ENCODE data around the gene LRMDA. TPM values are rescaled to one million over a fixed set of nuclear protein-coding genes. Genes with fewer than 3 reads are reported as not detected.
"Not testable (repeated sequence)": the region's sequence is repeated elsewhere in the genome, so short reads cannot be mapped to it uniquely, and the experiment has no call there.

Gene LRMDA
- total RNA-seq, 1 experiment from 2014 or later, result not detected

GRCh38 chr10:76504823-76505222 is 1073.4 kb downstream of the LRMDA start:
- H3K9me3 ChIP-seq (ENCODE audit: low read length), result no peaks in the 10 kb centered on the region
- H2AFZ ChIP-seq (ENCODE audit: low read length), result no peak overlapping the region
- no peaks in the 10 kb centered on the region for H3K36me3 ChIP-seq (ENCODE audit: insufficient read depth, low read length)
- no peaks in the 10 kb centered on the region for H3K4me1 ChIP-seq (ENCODE audit: low read length)
- H3K79me2 ChIP-seq (ENCODE audit: low read length), result no peaks in the 10 kb centered on the region
- no peak overlapping the region for H3K27ac ChIP-seq (ENCODE audit: low read length)
- no peak overlapping the region for H3K9ac ChIP-seq (ENCODE audit: low read length)
- H3K4me2 ChIP-seq (ENCODE audit: low read depth, low read length, poor library complexity, severe bottlenecking), result no peak overlapping the region
- no peak for DNase-seq
- no peaks in the 10 kb centered on the region for H3K9me2 ChIP-seq (replicated peaks; ENCODE audit: insufficient read depth, low read length)
- H3K4me3 ChIP-seq (ENCODE audit: low read length), result no peak overlapping the region
- no peaks in the 10 kb centered on the region for H3K27me3 ChIP-seq (ENCODE audit: low read length)
- no peaks in the 10 kb centered on the region for H4K20me1 ChIP-seq (ENCODE audit: insufficient read depth, low read depth, low read length)

DNA sequence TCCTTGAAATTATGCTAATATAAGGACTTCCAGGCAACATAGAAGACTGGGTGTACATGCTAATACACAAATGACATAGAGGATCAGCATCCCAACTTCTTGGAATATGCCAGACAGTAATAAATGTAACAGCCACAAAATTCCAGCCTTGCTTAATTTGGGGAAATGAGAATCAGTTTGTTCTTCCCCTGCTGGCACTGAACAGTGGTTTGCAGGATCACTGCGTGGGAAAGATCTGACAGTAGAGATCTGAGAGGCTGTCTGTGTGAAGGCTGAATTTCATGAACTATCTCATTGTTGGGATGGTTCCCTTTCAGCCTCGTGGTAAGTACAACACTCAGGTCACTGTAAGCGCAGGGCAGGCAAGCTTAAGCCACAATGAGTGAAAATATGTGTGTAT is 1078.0 kb downstream of the LRMDA start:
- Histone ChIP-seq H3K27me3 (ENCODE audit: low read length) (no peaks in the 10 kb centered on the region), H4K20me1 (ENCODE audit: insufficient read depth, low read depth, low read length) (no peaks in the 10 kb centered on the region), H3K27ac (ENCODE audit: low read length) (no peak overlapping the region), H3K79me2 (ENCODE audit: low read length) (no peaks in the 10 kb centered on the region), H3K9me3 (ENCODE audit: low read length) (no peaks in the 10 kb centered on the region), H3K4me3 (ENCODE audit: low read length) (no peak overlapping the region), H2AFZ (ENCODE audit: low read length) (no peak overlapping the region), H3K36me3 (ENCODE audit: insufficient read depth, low read length) (no peaks in the 10 kb centered on the region), H3K9me2 (replicated peaks; ENCODE audit: insufficient read depth, low read length) (no peaks in the 10 kb centered on the region), H3K9ac (ENCODE audit: low read length) (no peak overlapping the region), H3K4me1 (ENCODE audit: low read length) (no peaks in the 10 kb centered on the region), H3K4me2 (ENCODE audit: low read depth, low read length, poor library complexity, severe bottlenecking) (no peak overlapping the region)
- DNase-seq, result no peak

- H3K79me2 ChIP-seq (ENCODE audit: low read length), result no peaks in the 10 kb centered on the region
- H3K4me2 ChIP-seq (ENCODE audit: low read depth, low read length, poor library complexity, severe bottlenecking), result no peak overlapping the region
- no peak overlapping the region for H3K9ac ChIP-seq (ENCODE audit: low read length)
- no peak for DNase-seq
- H3K36me3 ChIP-seq (ENCODE audit: insufficient read depth, low read length), result no peaks in the 10 kb centered on the region
- H3K27ac ChIP-seq (ENCODE audit: low read length), result no peak overlapping the region
- no peaks in the 10 kb centered on the region for H3K4me1 ChIP-seq (ENCODE audit: low read length)
- H3K4me3 ChIP-seq (ENCODE audit: low read length), result no peak overlapping the region
- no peaks in the 10 kb centered on the region for H4K20me1 ChIP-seq (ENCODE audit: insufficient read depth, low read depth, low read length)
- no peaks in the 10 kb centered on the region for H3K27me3 ChIP-seq (ENCODE audit: low read length)
- H2AFZ ChIP-seq (ENCODE audit: low read length), result no peak overlapping the region
- H3K9me3 ChIP-seq (ENCODE audit: low read length), result no peaks in the 10 kb centered on the region
- no peaks in the 10 kb centered on the region for H3K9me2 ChIP-seq (replicated peaks; ENCODE audit: insufficient read depth, low read length)
Measured at GRCh38 chr10:76514321-76514720, 1082.9 kb downstream of the LRMDA start.

DNA sequence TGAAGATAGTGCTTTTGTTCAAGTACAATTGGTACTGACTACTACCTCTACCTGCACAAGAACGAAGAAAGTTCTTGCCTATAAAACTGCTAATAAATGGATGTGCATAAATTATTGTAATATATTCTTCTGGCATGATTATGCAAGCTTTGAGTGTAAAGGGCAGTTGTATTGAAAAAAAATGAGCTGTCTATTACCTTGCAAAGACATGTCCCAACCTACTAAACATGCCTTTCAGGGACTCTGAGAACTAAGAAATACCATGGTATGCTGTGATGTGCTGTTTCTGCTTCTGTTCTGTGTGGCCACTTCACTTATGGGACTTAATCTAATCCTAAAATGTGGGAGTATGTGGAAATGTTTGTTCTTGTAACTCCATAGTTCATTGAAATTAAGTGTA is 1083.4 kb downstream of the LRMDA start:
- Histone ChIP-seq H3K9me2 (replicated peaks; ENCODE audit: insufficient read depth, low read length) (no peaks in the 10 kb centered on the region), H3K36me3 (ENCODE audit: insufficient read depth, low read length) (no peaks in the 10 kb centered on the region), H3K4me2 (ENCODE audit: low read depth, low read length, poor library complexity, severe bottlenecking) (no peak overlapping the region), H2AFZ (ENCODE audit: low read length) (no peak overlapping the region), H3K9ac (ENCODE audit: low read length) (no peak overlapping the region), H3K9me3 (ENCODE audit: low read length) (no peaks in the 10 kb centered on the region), H3K79me2 (ENCODE audit: low read length) (no peaks in the 10 kb centered on the region), H3K4me3 (ENCODE audit: low read length) (no peak overlapping the region), H3K27ac (ENCODE audit: low read length) (no peak overlapping the region), H3K27me3 (ENCODE audit: low read length) (no peaks in the 10 kb centered on the region), H3K4me1 (ENCODE audit: low read length) (no peaks in the 10 kb centered on the region), H4K20me1 (ENCODE audit: insufficient read depth, low read depth, low read length) (no peaks in the 10 kb centered on the region)
- DNase-seq, result no peak

- no peak for DNase-seq
- Histone ChIP-seq H3K27me3 (ENCODE audit: low read length) (no peaks in the 10 kb centered on the region), H3K4me1 (ENCODE audit: low read length) (no peaks in the 10 kb centered on the region), H3K79me2 (ENCODE audit: low read length) (no peaks in the 10 kb centered on the region), H3K9me3 (ENCODE audit: low read length) (no peaks in the 10 kb centered on the region), H3K4me3 (ENCODE audit: low read length) (no peak overlapping the region), H3K9me2 (replicated peaks; ENCODE audit: insufficient read depth, low read length) (0 out of 2 replicates have a peak, but pooled peaks cover 6% of the 10 kb centered on the region), H3K4me2 (ENCODE audit: low read depth, low read length, poor library complexity, severe bottlenecking) (no peak overlapping the region), H3K36me3 (ENCODE audit: insufficient read depth, low read length) (no peaks in the 10 kb centered on the region), H3K27ac (ENCODE audit: low read length) (no peak overlapping the region), H4K20me1 (ENCODE audit: insufficient read depth, low read depth, low read length) (no peaks in the 10 kb centered on the region), H2AFZ (ENCODE audit: low read length) (no peak overlapping the region), H3K9ac (ENCODE audit: low read length) (no peak overlapping the region)
Measured at GRCh38 chr10:76522547-76522946, 1091.1 kb downstream of the LRMDA start.

GRCh38 chr10:76523246-76523645 is 1091.8 kb downstream of the LRMDA start:
- 0 out of 2 replicates have a peak, but pooled peaks cover 6% of the 10 kb centered on the region for H3K9me2 ChIP-seq (replicated peaks; ENCODE audit: insufficient read depth, low read length)
- H3K4me3 ChIP-seq (ENCODE audit: low read length), result no peak overlapping the region
- H3K36me3 ChIP-seq (ENCODE audit: insufficient read depth, low read length), result no peaks in the 10 kb centered on the region
- H3K4me2 ChIP-seq (ENCODE audit: low read depth, low read length, poor library complexity, severe bottlenecking), result no peak overlapping the region
- no peak overlapping the region for H2AFZ ChIP-seq (ENCODE audit: low read length)
- H3K9me3 ChIP-seq (ENCODE audit: low read length), result no peaks in the 10 kb centered on the region
- no peak overlapping the region for H3K27ac ChIP-seq (ENCODE audit: low read length)
- no peaks in the 10 kb centered on the region for H3K79me2 ChIP-seq (ENCODE audit: low read length)
- DNase-seq, result no peak
- H4K20me1 ChIP-seq (ENCODE audit: insufficient read depth, low read depth, low read length), result no peaks in the 10 kb centered on the region
- no peak overlapping the region for H3K9ac ChIP-seq (ENCODE audit: low read length)
- no peaks in the 10 kb centered on the region for H3K27me3 ChIP-seq (ENCODE audit: low read length)
- H3K4me1 ChIP-seq (ENCODE audit: low read length), result no peaks in the 10 kb centered on the region

- H2AFZ ChIP-seq (ENCODE audit: low read length), result no peak overlapping the region
- H3K9me3 ChIP-seq (ENCODE audit: low read length), result no peaks in the 10 kb centered on the region
- H3K4me3 ChIP-seq (ENCODE audit: low read length), result no peak overlapping the region
- no peaks in the 10 kb centered on the region for H3K36me3 ChIP-seq (ENCODE audit: insufficient read depth, low read length)
- no peaks in the 10 kb centered on the region for H4K20me1 ChIP-seq (ENCODE audit: insufficient read depth, low read depth, low read length)
- H3K9me2 ChIP-seq (replicated peaks; ENCODE audit: insufficient read depth, low read length), result 0 out of 2 replicates have a peak, but pooled peaks cover 6% of the 10 kb centered on the region
- H3K27me3 ChIP-seq (ENCODE audit: low read length), result no peaks in the 10 kb centered on the region
- DNase-seq, result no peak
- H3K27ac ChIP-seq (ENCODE audit: low read length), result no peak overlapping the region
- H3K9ac ChIP-seq (ENCODE audit: low read length), result no peak overlapping the region
- no peaks in the 10 kb centered on the region for H3K79me2 ChIP-seq (ENCODE audit: low read length)
- H3K4me1 ChIP-seq (ENCODE audit: low read length), result no peaks in the 10 kb centered on the region
- no peak overlapping the region for H3K4me2 ChIP-seq (ENCODE audit: low read depth, low read length, poor library complexity, severe bottlenecking)
Measured at GRCh38 chr10:76523791-76524351, 1092.4 kb downstream of the LRMDA start.

GRCh38 chr10:76526833-76527232 is 1095.4 kb downstream of the LRMDA start:
- H3K27me3 ChIP-seq (ENCODE audit: low read length); H3K79me2 ChIP-seq (ENCODE audit: low read length); H3K4me1 ChIP-seq (ENCODE audit: low read length); H3K9me2 ChIP-seq (replicated peaks; ENCODE audit: insufficient read depth, low read length); H3K27ac ChIP-seq (ENCODE audit: low read length); H3K4me3 ChIP-seq (ENCODE audit: low read length); H3K9ac ChIP-seq (ENCODE audit: low read length); H2AFZ ChIP-seq (ENCODE audit: low read length); H3K4me2 ChIP-seq (ENCODE audit: low read depth, low read length, poor library complexity, severe bottlenecking); H4K20me1 ChIP-seq (ENCODE audit: insufficient read depth, low read depth, low read length); H3K36me3 ChIP-seq (ENCODE audit: insufficient read depth, low read length); DNase-seq; H3K9me3 ChIP-seq (ENCODE audit: low read length): not testable (repeated sequence)

- H2AFZ ChIP-seq (ENCODE audit: low read length), result no peak overlapping the region
- no peak for DNase-seq
- H3K9me2 ChIP-seq (replicated peaks; ENCODE audit: insufficient read depth, low read length), result no peaks in the 10 kb centered on the region
- no peaks in the 10 kb centered on the region for H4K20me1 ChIP-seq (ENCODE audit: insufficient read depth, low read depth, low read length)
- no peaks in the 10 kb centered on the region for H3K79me2 ChIP-seq (ENCODE audit: low read length)
- H3K36me3 ChIP-seq (ENCODE audit: insufficient read depth, low read length), result no peaks in the 10 kb centered on the region
- H3K4me1 ChIP-seq (ENCODE audit: low read length), result no peaks in the 10 kb centered on the region
- H3K27me3 ChIP-seq (ENCODE audit: low read length), result no peaks in the 10 kb centered on the region
- H3K4me2 ChIP-seq (ENCODE audit: low read depth, low read length, poor library complexity, severe bottlenecking), result no peak overlapping the region
- H3K9ac ChIP-seq (ENCODE audit: low read length), result no peak overlapping the region
- H3K9me3 ChIP-seq (ENCODE audit: low read length), result no peaks in the 10 kb centered on the region
- no peak overlapping the region for H3K4me3 ChIP-seq (ENCODE audit: low read length)
- H3K27ac ChIP-seq (ENCODE audit: low read length), result no peak overlapping the region
Measured at GRCh38 chr10:76540331-76540730, 1108.9 kb downstream of the LRMDA start.
